ENCODE data around the gene PLN. TPM values are rescaled to one million over a fixed set of nuclear protein-coding genes. Genes with fewer than 3 reads are reported as not detected.
A peak's percentile ranks its signal among the peaks of the same experiment; 100 is the strongest.

PLN gene
- polyA plus RNA-seq, 10 donors, result 3.2 to 10.2 (median 5.4) TPM

GRCh38 chr6:118535176-118535844 lies 12.8 kb upstream of the PLN start:
- no peak for DNase-seq

- no peak for DNase-seq
Observed at GRCh38 chr6:118536478-118536877, 11.6 kb upstream of the PLN start.

GRCh38 chr6:118537574-118537973 lies 10.5 kb upstream of the PLN start:
- DNase-seq, result peak in 2 of 3 donors; percentile 26 to 56

- peak in 1 of 3 donors; percentile 47 for DNase-seq
Observed at GRCh38 chr6:118542184-118542952, 5.7 kb upstream of the PLN start.

DNA sequence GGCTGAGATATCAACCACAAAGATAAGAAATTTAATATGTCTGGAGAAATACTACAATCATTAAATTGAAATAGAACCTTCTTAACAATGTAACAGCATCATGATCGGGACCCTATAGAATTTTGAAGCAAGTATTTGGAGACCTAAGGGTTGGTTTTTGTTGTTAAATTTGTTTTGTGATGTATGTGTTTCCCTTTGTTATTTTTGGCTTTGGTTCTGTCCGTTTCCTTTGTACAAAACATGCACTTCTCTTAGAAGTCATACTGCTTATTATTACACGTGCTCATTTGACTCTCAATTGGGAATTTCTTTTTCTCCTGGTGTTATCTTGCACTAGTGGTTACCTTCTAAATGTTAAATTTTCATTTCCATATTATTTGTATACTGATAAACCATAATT lies 4.0 kb upstream of the PLN start:
- no peak for DNase-seq

DNA sequence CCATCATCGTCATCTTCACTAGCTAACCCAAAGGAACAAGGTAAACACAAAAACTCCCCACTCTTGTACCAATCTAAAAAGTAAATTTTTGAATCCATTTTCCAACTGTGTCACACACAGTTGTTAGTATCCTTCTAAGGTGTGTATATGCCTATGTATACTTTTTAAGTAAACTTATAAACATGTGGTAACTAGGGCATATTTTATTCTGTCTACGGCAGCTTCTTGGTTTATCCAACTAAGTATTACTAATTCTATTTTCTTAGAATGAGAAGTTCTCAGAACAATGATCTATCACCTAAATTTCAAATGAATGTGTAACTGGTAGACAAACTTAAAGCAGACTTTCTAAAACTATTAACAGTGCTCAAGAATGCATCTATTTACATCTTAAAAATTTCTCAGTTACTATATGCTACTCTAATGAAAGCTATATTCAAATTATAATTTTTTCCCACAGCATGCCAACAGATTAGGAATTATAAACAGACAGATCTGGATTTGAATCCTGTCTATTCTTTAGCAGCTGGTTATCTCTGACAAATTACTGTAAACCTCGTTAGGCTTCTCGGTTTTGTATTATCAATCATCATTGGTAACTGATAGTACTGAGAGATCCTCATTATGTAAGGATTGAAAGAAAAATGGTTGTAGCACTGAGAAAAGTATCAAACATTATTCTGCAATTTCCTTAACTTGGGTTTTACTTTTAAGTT lies 1.8 kb upstream of the PLN start:
- DNase-seq, result no peak

- no peak for DNase-seq
Observed at GRCh38 chr6:118546880-118547218, 1.2 kb upstream of the PLN start.

GRCh38 chr6:118548613-118549012 lies 517 bp downstream of the PLN start:
- DNase-seq, result no peak

DNA sequence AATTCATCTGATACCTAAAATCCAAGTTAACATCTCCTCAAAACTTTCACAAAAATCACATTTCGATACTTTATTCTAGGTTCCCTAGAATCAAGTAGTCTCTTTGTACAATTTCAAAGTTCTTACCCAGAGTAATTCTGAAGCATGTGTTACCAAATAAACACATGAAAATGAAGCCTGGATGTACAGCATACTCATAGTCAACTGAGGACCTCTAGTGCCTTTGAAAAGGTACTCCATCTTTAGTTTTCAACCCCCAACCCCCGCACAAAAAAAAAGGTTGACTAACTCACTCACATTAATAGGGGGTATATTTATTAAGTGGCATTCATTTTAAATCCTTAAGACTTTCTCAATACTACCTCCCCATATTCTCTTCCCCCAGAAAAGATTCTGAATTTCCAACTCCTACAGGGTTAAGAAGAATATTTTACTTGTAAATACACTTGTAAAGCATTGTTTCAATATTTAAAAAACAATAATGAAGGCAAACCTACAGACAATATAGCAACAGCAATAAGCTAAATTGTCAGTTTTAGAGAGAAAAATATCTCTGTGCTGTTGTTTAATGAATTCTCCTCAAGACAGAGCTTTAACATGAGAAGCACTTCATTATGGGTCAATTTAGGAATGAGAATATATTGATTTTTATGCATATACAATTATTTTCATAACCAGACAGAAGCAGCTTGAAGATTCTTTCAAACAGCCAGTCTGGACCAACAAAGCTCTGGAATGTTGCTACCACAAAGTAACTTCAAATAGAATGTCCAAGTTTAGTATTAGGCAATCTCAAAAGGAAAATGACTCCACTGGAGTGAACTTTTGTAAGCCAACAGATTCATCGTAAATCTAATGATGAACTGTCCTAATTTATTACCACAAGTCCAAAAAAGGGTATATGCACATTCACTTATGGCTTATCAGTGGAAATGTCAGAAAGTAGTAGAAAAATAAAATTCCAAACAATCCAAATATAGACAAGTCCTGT lies 3.3 kb downstream of the PLN start:
- DNase-seq, result peak; percentile 37 to 58 (median 42)

DNA sequence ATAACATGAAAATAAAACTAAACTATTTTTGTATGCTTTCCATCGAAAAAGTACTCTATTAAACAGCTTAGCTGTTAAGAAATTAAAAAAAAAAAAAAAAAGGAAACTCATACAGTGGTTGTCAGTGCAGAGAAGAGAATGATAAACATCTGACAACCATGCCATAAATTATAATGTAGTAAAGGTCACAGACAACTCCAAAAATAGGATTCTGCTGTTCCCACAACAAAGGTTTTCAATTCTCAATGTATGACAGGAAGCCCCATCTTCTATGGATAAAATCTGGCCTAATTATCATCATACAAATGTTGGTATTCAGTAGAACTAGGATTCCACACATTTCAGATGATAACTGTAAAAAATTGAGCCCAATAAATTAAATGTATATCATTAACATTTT lies 5.0 kb downstream of the PLN start:
- DNase-seq, result no peak

GRCh38 chr6:118554698-118555097 lies 6.6 kb downstream of the PLN start:
- DNase-seq, result no peak

DNA sequence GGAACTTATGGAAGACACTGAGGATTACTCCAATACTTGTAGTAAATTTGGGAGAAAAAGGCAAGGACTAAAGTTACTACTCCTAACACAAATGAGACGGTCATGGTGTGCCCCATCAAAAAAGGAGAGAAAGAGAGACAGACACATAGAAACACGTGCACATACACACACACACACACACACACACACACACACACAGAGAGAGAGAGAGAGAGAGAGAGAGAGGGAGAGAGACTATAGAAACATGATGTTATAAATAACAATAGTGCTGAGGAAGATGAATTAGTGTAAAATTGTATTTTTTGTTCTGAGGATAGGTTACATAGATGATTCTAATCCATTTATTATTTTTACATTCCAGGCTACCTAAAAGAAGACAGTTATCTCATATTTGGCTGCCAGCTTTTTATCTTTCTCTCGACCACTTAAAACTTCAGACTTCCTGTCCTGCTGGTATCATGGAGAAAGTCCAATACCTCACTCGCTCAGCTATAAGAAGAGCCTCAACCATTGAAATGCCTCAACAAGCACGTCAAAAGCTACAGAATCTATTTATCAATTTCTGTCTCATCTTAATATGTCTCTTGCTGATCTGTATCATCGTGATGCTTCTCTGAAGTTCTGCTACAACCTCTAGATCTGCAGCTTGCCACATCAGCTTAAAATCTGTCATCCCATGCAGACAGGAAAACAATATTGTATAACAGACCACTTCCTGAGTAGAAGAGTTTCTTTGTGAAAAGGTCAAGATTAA lies 10.5 kb downstream of the PLN start:
- no peak for DNase-seq

DNA sequence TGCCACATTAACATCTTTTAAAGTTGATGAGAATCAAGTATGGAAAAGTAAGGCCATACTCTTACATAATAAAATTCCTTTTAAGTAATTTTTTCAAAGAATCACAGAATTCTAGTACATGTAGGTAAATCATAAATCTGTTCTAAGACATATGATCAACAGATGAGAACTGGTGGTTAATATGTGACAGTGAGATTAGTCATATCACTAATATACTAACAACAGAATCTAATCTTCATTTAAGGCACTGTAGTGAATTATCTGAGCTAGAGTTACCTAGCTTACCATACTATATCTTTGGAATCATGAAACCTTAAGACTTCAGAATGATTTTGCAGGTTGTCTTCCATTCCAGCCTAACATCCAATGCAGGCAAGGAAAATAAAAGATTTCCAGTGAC lies 11.6 kb downstream of the PLN start:
- no peak for DNase-seq

DNA sequence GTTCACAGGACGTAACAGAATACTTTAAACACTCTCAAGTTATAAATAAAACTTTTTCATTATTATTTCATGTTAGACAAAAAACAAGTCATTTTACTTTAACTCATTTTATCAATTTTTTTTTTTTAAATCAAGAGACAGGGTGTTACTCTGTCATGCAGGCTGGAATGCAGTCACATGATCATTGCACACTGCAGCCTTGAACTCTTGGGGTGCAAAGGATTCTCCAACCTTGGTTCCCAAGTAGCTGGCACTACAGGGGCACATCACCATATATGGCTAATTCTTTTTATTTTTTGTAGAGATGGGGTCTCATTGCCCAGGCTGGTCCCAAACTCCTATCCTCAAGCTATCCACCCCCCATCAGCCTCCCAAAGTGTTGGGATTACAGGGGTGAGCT lies 14.2 kb downstream of the PLN start:
- DNase-seq, result no peak

DNA sequence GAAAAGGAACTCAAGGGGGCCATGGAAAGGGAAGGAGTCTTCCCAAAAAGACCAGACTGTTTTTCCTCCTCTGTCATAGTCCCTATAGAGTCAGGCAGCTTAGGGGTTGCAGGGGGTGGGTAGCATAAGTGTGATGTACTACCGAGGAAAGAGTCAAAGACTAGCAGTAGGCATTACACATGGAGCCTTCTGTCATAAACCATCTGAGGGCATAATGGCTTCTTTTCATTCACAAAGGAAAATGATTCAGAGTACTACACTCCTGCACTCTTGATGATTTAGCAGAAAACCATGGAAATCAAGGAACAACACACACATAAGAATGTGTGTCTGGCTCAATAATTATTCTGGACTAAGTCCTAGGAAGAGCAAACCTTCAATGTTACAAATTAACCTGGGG lies 14.9 kb downstream of the PLN start:
- DNase-seq, result no peak

- DNase-seq, result peak in 1 of 3 donors; percentile 43
Observed at GRCh38 chr6:118565311-118565960, 17.3 kb downstream of the PLN start.

DNA sequence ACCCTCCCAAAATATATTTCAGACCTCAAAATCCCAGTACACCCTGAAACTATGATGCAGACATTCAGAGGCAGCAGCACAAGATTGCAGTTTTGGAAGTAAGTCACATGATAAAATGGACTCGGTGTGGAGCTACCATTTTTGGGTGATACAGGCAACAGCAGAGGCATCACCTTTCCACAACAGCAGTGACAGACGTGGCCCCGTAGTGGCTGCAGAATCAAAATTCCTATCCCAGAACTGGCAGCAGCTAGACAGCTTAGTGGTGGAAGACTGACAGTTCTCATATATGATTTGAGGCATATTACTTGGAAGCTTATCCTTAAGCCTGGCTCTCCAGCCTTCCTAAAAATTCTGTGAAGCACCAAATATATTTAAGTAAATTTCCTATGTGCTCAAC lies 19.9 kb downstream of the PLN start:
- DNase-seq, result no peak

GRCh38 chr6:118569498-118569897 lies 21.4 kb downstream of the PLN start:
- no peak for DNase-seq

DNA sequence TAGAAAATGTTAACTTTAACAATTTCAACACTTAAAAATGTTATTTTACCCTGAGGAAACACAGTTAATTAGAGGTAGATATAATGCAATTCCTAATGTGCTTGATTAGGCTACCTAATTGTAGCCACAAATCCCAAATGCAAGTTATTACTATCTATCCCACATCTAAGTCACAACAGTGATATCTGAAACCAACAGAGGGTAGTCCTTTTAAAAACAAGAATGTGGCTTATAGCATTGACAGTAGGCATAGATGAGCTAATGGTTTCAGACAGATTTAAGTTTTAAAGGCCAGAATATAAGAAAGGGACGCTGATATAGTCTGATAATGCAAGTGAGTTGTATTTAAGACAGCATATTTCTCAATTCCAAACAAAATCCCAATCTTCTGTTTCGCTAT lies 23.0 kb downstream of the PLN start:
- DNase-seq, result no peak

All from muscle of back (tissue), 11 donors.